BLaER1 (cell line): Measurements from ENCODE around the gene ST8SIA1.

ENCODE experiments used
- H3K27ac ChIP-seq: shearing (Covaris generic); formaldehyde crosslinking; 2 replicates; pipeline ENCODE4 v1.8.1; 2022
- H3K27me3 ChIP-seq: shearing (Covaris generic); formaldehyde crosslinking; 2 replicates; pipeline ENCODE4 v1.8.1; 2022
- H3K36me3 ChIP-seq: shearing (Covaris generic); formaldehyde crosslinking; 2 replicates; pipeline ENCODE4 v1.8.1; 2022
- H3K4me1 ChIP-seq: shearing (Covaris generic); formaldehyde crosslinking; 2 replicates; pipeline ENCODE4 v1.8.1; 2022
- H3K4me2 ChIP-seq: shearing (Covaris generic); formaldehyde crosslinking; 2 replicates; pipeline ENCODE4 v1.8.1; 2022
- H3K4me3 ChIP-seq: shearing (Covaris generic); formaldehyde crosslinking; 2 replicates; pipeline ENCODE4 v1.8.1; 2022
- H3K9ac ChIP-seq: shearing (Covaris generic); formaldehyde crosslinking; 2 replicates; pipeline ENCODE4 v1.8.1; 2022
- H3K9me3 ChIP-seq: shearing (Covaris generic); formaldehyde crosslinking; 2 replicates; pipeline ENCODE4 v1.8.1; 2022
- H4K20me1 ChIP-seq: shearing (Covaris generic); formaldehyde crosslinking; 2 replicates; pipeline ENCODE4 v1.8.1; 2022
- Cebpa-rat ChIP-seq: shearing (Covaris generic); IDR thresholded peaks from 2 replicates; pipeline ENCODE4 v1.8.1; 2022

The ST8SIA1 gene

GRCh38 chr12:22286569-22286968 lies 47.9 kb downstream of the ST8SIA1 start:
- H3K4me3 ChIP-seq, result no peak overlapping the region
- no peaks in the 10 kb centered on the region for H3K27me3 ChIP-seq
- H3K4me1 ChIP-seq, result 0 out of 2 replicates have a peak, but pooled peaks cover 6% of the 10 kb centered on the region
- H3K9ac ChIP-seq, result no peak overlapping the region
- TF ChIP-seq Cebpa-rat, result no peak
- H3K4me2 ChIP-seq, result no peak overlapping the region
- H4K20me1 ChIP-seq, result no peaks in the 10 kb centered on the region
- no peaks in the 10 kb centered on the region for H3K36me3 ChIP-seq
- no peaks in the 10 kb centered on the region for H3K9me3 ChIP-seq
- H3K27ac ChIP-seq, result no peak overlapping the region

DNA sequence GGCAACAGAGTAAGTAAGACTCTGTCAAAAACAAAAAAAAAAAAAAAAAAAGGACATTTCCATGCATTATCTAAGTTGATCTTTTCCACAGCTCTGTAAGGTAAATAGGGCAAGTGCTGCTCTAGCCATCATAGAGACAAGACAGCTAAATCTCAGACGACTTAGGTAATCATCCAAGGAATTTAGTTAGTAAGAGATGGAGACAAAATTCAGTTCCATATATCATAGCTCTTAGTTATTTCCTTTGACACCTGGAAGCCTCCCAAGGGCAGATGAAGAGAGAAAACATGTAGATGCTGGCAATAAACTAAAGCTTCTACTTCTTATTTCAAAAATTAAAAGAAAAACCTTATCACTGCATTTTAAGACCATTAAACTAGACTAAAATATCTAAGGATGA lies 48.7 kb downstream of the ST8SIA1 start:
- H4K20me1 ChIP-seq, result no peaks in the 10 kb centered on the region
- H3K4me3 ChIP-seq, result no peak overlapping the region
- no peaks in the 10 kb centered on the region for H3K9me3 ChIP-seq
- no peak overlapping the region for H3K9ac ChIP-seq
- 0 out of 2 replicates have a peak, but pooled peaks cover 6% of the 10 kb centered on the region for H3K4me1 ChIP-seq
- no peak for TF ChIP-seq Cebpa-rat
- no peaks in the 10 kb centered on the region for H3K27me3 ChIP-seq
- no peaks in the 10 kb centered on the region for H3K36me3 ChIP-seq
- no peak overlapping the region for H3K4me2 ChIP-seq
- H3K27ac ChIP-seq, result no peak overlapping the region

- H3K4me3 ChIP-seq, result no peak overlapping the region
- no peak overlapping the region for H3K9ac ChIP-seq
Observed at GRCh38 chr12:22284871-22285270, 49.6 kb downstream of the ST8SIA1 start.

GRCh38 chr12:22283508-22283907 lies 51.0 kb downstream of the ST8SIA1 start:
- TF ChIP-seq Cebpa-rat, result no peak
- Histone ChIP-seq H3K4me1 (0 out of 2 replicates have a peak, but pooled peaks cover 5% of the 10 kb centered on the region), H3K9me3 (no peaks in the 10 kb centered on the region), H3K27ac (no peak overlapping the region), H3K4me3 (no peak overlapping the region), H3K9ac (no peak overlapping the region), H3K4me2 (no peak overlapping the region), H3K36me3 (no peaks in the 10 kb centered on the region), H3K27me3 (no peaks in the 10 kb centered on the region), H4K20me1 (no peaks in the 10 kb centered on the region)

More at GRCh38 chr12:22284871-22285270, 49.6 kb downstream of the ST8SIA1 start:
- Histone ChIP-seq H3K27ac (no peak overlapping the region), H3K27me3 (no peaks in the 10 kb centered on the region), H3K4me1 (0 out of 2 replicates have a peak, but pooled peaks cover 6% of the 10 kb centered on the region), H3K36me3 (no peaks in the 10 kb centered on the region), H4K20me1 (no peaks in the 10 kb centered on the region), H3K9me3 (no peaks in the 10 kb centered on the region), H3K4me2 (no peak overlapping the region)
- no peak for TF ChIP-seq Cebpa-rat

- H3K27ac ChIP-seq, result no peak overlapping the region
- no peak overlapping the region for H3K4me3 ChIP-seq
Observed at GRCh38 chr12:22283006-22283506, 51.5 kb downstream of the ST8SIA1 start.

GRCh38 chr12:22282283-22282682 lies 52.2 kb downstream of the ST8SIA1 start:
- H3K4me3 ChIP-seq, result no peak overlapping the region

More at GRCh38 chr12:22283006-22283506, 51.5 kb downstream of the ST8SIA1 start:
- Histone ChIP-seq H3K4me1 (0 out of 2 replicates have a peak, but pooled peaks cover under 1% of the 10 kb centered on the region), H3K9ac (no peak overlapping the region), H4K20me1 (no peaks in the 10 kb centered on the region), H3K36me3 (no peaks in the 10 kb centered on the region), H3K9me3 (no peaks in the 10 kb centered on the region), H3K27me3 (no peaks in the 10 kb centered on the region), H3K4me2 (no peak overlapping the region)
- TF ChIP-seq Cebpa-rat, result no peak

GRCh38 chr12:22276867-22277266 lies 57.6 kb downstream of the ST8SIA1 start:
- Histone ChIP-seq H4K20me1 (no peaks in the 10 kb centered on the region), H3K9ac (no peak overlapping the region), H3K4me2 (peak overlapping the region; percentile 16; the same call in 1 of the 2 replicates), H3K4me3 (no peak overlapping the region), H3K27ac (no peak overlapping the region), H3K36me3 (no peaks in the 10 kb centered on the region), H3K4me1 (peaks cover 7% of the 10 kb centered on the region; the same call in 1 of the 2 replicates), H3K9me3 (no peaks in the 10 kb centered on the region), H3K27me3 (no peaks in the 10 kb centered on the region)
- no peak for TF ChIP-seq Cebpa-rat

More at GRCh38 chr12:22282283-22282682, 52.2 kb downstream of the ST8SIA1 start:
- Histone ChIP-seq H3K9me3 (no peaks in the 10 kb centered on the region), H3K27me3 (no peaks in the 10 kb centered on the region), H3K4me1 (no peaks in the 10 kb centered on the region), H3K4me2 (no peak overlapping the region), H4K20me1 (no peaks in the 10 kb centered on the region), H3K27ac (no peak overlapping the region), H3K36me3 (no peaks in the 10 kb centered on the region), H3K9ac (no peak overlapping the region)
- TF ChIP-seq Cebpa-rat, result no peak

DNA sequence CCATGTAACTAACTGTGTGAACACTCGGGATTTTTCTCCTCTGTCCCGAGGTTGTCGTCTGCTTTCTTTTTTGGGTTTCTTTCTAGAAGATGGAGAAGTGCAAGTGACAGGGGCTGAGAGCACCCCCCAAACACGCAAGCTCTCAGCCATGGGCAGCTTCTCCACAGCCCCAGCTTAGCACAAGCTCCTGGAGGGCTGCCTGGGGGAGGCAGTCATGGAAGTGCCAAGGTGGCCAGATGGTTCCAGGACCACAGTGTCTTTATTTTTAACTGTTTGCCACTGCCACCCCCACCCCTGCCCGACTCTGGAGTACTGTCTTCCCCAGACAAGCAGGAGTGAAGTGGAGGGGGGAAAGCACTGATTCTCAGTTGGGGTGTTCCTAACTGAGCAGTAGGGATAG lies 58.2 kb downstream of the ST8SIA1 start:
- Histone ChIP-seq H3K27ac (no peak overlapping the region), H3K9ac (no peak overlapping the region), H3K4me2 (no peak overlapping the region; the same call in 1 of the 2 replicates), H4K20me1 (no peaks in the 10 kb centered on the region), H3K4me1 (peaks cover 7% of the 10 kb centered on the region; the same call in 1 of the 2 replicates), H3K4me3 (no peak overlapping the region), H3K9me3 (no peaks in the 10 kb centered on the region), H3K27me3 (no peaks in the 10 kb centered on the region), H3K36me3 (no peaks in the 10 kb centered on the region)
- no peak for TF ChIP-seq Cebpa-rat

GRCh38 chr12:22275843-22276242 lies 58.7 kb downstream of the ST8SIA1 start:
- Histone ChIP-seq H3K9me3 (no peaks in the 10 kb centered on the region), H3K4me3 (no peak overlapping the region), H3K36me3 (no peaks in the 10 kb centered on the region), H3K4me1 (peaks cover 7% of the 10 kb centered on the region; the same call in 1 of the 2 replicates), H3K9ac (no peak overlapping the region), H3K4me2 (no peak overlapping the region), H3K27ac (no peak overlapping the region), H4K20me1 (no peaks in the 10 kb centered on the region), H3K27me3 (no peaks in the 10 kb centered on the region)
- TF ChIP-seq Cebpa-rat, result no peak

GRCh38 chr12:22272335-22273151 lies 62.0 kb downstream of the ST8SIA1 start:
- H3K36me3 ChIP-seq, result no peaks in the 10 kb centered on the region
- no peaks in the 10 kb centered on the region for H3K9me3 ChIP-seq
- peaks cover 7% of the 10 kb centered on the region; the same call in 1 of the 2 replicates for H3K4me1 ChIP-seq
- H4K20me1 ChIP-seq, result no peaks in the 10 kb centered on the region
- H3K27me3 ChIP-seq, result no peaks in the 10 kb centered on the region
- no peak overlapping the region for H3K4me3 ChIP-seq
- no peak for TF ChIP-seq Cebpa-rat
- H3K27ac ChIP-seq, result no peak overlapping the region
- H3K9ac ChIP-seq, result no peak overlapping the region
- H3K4me2 ChIP-seq, result no peak overlapping the region
